HFFc6 (cell line): ENCODE results near the gene SPTLC1. TPM values are rescaled to one million over a fixed set of nuclear protein-coding genes. Genes with fewer than 3 reads are reported as not detected.

Experiments used
- DNase-seq: peaks from one replicate; pipeline ENCODE4 v3.0.0-alpha.2; 2018
- H3K27ac Mint-ChIP-seq: 2 replicates; pipeline ENCODE4 v1.8.0; 2020; ENCODE audit warnings: mild to moderate bottlenecking, mixed read lengths
- H3K27me3 Mint-ChIP-seq: 2 replicates; pipeline ENCODE4 v1.8.0; 2021; ENCODE audit warnings: mild to moderate bottlenecking, moderate library complexity, mixed read lengths; ENCODE audit not compliant: insufficient read depth
- H3K36me3 Mint-ChIP-seq: 2 replicates; pipeline ENCODE4 v1.8.0; 2021; ENCODE audit warnings: low read depth, mixed read lengths
- H3K4me1 Mint-ChIP-seq: 2 replicates; pipeline ENCODE4 v1.8.0; 2020; ENCODE audit warnings: low read depth, mixed read lengths
- H3K4me3 Mint-ChIP-seq: 2 replicates; pipeline ENCODE4 v1.8.0; 2020; ENCODE audit warnings: mild to moderate bottlenecking, moderate library complexity, mixed read lengths
- H3K9me3 Mint-ChIP-seq: 2 replicates; pipeline ENCODE4 v1.8.0; 2020; ENCODE audit warnings: mild to moderate bottlenecking, mixed read lengths
- CTCF ChIP-seq: fragments of 200-600 bp; sonication (generic); IDR thresholded peaks from 2 replicates; pipeline ENCODE4 v1.5.0; 2021; ENCODE audit warnings: antibody characterized with exemption, mild to moderate bottlenecking
- total RNA-seq, 6 experiments: library from RNA; stranded (reverse); fragmentation: NEBNext Ultra II Directional; extraction: Animal tissue kit (Norgen Biotek cat#: 25700); gene quantifications; 2 replicates in 1 of 6; 3 replicates in 5 of 6; pipeline ENCODE4 v1.2.3, GENCODE V29; 2021

Gene SPTLC1
- total RNA-seq, 6 experiments from 2014 or later: 56.2 to 67.2 (median 63.5) TPM

GRCh38 chr9:92132501-92132900 is 17.3 kb upstream of the SPTLC1 start:
- Mint-ChIP-seq H3K36me3 (no peaks in the 10 kb centered on the region), H3K27ac (no peak overlapping the region), H3K27me3 (peaks cover 18% of the 10 kb centered on the region), H3K4me1 (peaks cover 22% of the 10 kb centered on the region), H3K4me3 (no peak overlapping the region), H3K9me3 (peaks cover 11% of the 10 kb centered on the region)
- no peak for TF ChIP-seq CTCF
- no peak for DNase-seq

- Mint-ChIP-seq H3K36me3 (no peaks in the 10 kb centered on the region), H3K4me3 (no peak overlapping the region), H3K27ac (no peak overlapping the region), H3K9me3 (no peaks in the 10 kb centered on the region), H3K4me1 (peaks cover 11% of the 10 kb centered on the region), H3K27me3 (peaks cover 12% of the 10 kb centered on the region)
- DNase-seq: no peak
- TF ChIP-seq CTCF: no peak
These were observed 7.6 kb upstream of the SPTLC1 start for GRCh38 chr9:92122800-92123199.

GRCh38 chr9:92122061-92122460 is 6.8 kb upstream of the SPTLC1 start:
- no peaks in the 10 kb centered on the region for H3K9me3 Mint-ChIP-seq
- H3K4me3 Mint-ChIP-seq: no peak overlapping the region
- H3K27me3 Mint-ChIP-seq: peaks cover 12% of the 10 kb centered on the region
- no peak for DNase-seq
- H3K4me1 Mint-ChIP-seq: peaks cover 11% of the 10 kb centered on the region
- H3K27ac Mint-ChIP-seq: no peak overlapping the region
- H3K36me3 Mint-ChIP-seq: no peaks in the 10 kb centered on the region
- no peak for TF ChIP-seq CTCF

- no peak overlapping the region for H3K4me3 Mint-ChIP-seq
- no peak for TF ChIP-seq CTCF
- no peaks in the 10 kb centered on the region for H3K36me3 Mint-ChIP-seq
- no peaks in the 10 kb centered on the region for H3K9me3 Mint-ChIP-seq
- H3K4me1 Mint-ChIP-seq: peaks cover 14% of the 10 kb centered on the region
- H3K27me3 Mint-ChIP-seq: peaks cover 12% of the 10 kb centered on the region
- DNase-seq: no peak
- H3K27ac Mint-ChIP-seq: no peak overlapping the region
These were observed 6.1 kb upstream of the SPTLC1 start for GRCh38 chr9:92121265-92121664.

- no peak overlapping the region for H3K27ac Mint-ChIP-seq
- peaks cover 8% of the 10 kb centered on the region for H3K27me3 Mint-ChIP-seq
- no peak for DNase-seq
- TF ChIP-seq CTCF: no peak
- H3K36me3 Mint-ChIP-seq: no peaks in the 10 kb centered on the region; the same call in 1 of the 2 replicates
- H3K9me3 Mint-ChIP-seq: no peaks in the 10 kb centered on the region
- H3K4me3 Mint-ChIP-seq: no peak overlapping the region
- peaks cover 24% of the 10 kb centered on the region for H3K4me1 Mint-ChIP-seq
These were observed 4.9 kb upstream of the SPTLC1 start for GRCh38 chr9:92120138-92120537.

GRCh38 chr9:92119586-92119985 is 4.4 kb upstream of the SPTLC1 start:
- TF ChIP-seq CTCF: no peak
- Mint-ChIP-seq H3K9me3 (no peaks in the 10 kb centered on the region), H3K27me3 (peaks cover 8% of the 10 kb centered on the region), H3K4me3 (no peak overlapping the region), H3K4me1 (peaks cover 24% of the 10 kb centered on the region), H3K27ac (no peak overlapping the region), H3K36me3 (no peaks in the 10 kb centered on the region; the same call in 1 of the 2 replicates)
- no peak for DNase-seq
